ENCODE results near the gene TJP3.

- TF ChIP-seq SIN3A (IDR thresholded peaks at IDR 0.05; ENCODE audit: borderline replicate concordance, insufficient read depth, low read length) = no peak
- no peak for TF ChIP-seq REST (IDR thresholded peaks at IDR 0.05; ENCODE audit: insufficient read depth in 1 of 2, low read depth in 2 of 2, low read length in 2 of 2)
- TF ChIP-seq TAF1 (IDR thresholded peaks at IDR 0.05; ENCODE audit: borderline replicate concordance, insufficient read depth, low read length) = no peak
- no peak for TF ChIP-seq POLR2AphosphoS5 (IDR thresholded peaks at IDR 0.05; ENCODE audit: low read depth, low read length)
Observed at GRCh38 chr19:3679138-3679537, 29.0 kb upstream of the TJP3 start.

Data from PFSK-1 (cell line).